Mesothelial cell of epicardium (in vitro differentiated cells): ENCODE measurements around the gene KBTBD2. TPM values are rescaled to one million over a fixed set of nuclear protein-coding genes. Genes with fewer than 3 reads are reported as not detected.

ENCODE experiments used
- DNase-seq, 2 experiments: peaks; one replicate each; pipeline ENCODE4 v3.0.0; 2021; ENCODE audit warnings: low spot score in 2 of 2; ENCODE audit not compliant: unreplicated experiment in 2 of 2
- H3K27ac Mint-ChIP-seq: 2 replicates; pipeline ENCODE4 v1.8.0; 2021; ENCODE audit warnings: mixed read lengths
- H3K27me3 Mint-ChIP-seq: 2 replicates; pipeline ENCODE4 v1.8.0; 2021; ENCODE audit warnings: low read depth, mixed read lengths
- H3K36me3 Mint-ChIP-seq: 2 replicates; pipeline ENCODE4 v1.8.0; 2021; ENCODE audit warnings: mixed read lengths
- H3K4me1 Mint-ChIP-seq: 2 replicates; pipeline ENCODE4 v1.8.0; 2021; ENCODE audit warnings: mixed read lengths
- H3K4me3 Mint-ChIP-seq: 2 replicates; pipeline ENCODE4 v1.8.0; 2021; ENCODE audit warnings: mild to moderate bottlenecking, moderate library complexity, mixed read lengths
- H3K9me3 Mint-ChIP-seq: 2 replicates; pipeline ENCODE4 v1.8.0; 2021; ENCODE audit warnings: mixed read lengths
- CTCF ChIP-seq: fragments of 200-600 bp; sonication (generic); IDR thresholded peaks from one replicate; pipeline ENCODE4 v1.5.0; 2021; ENCODE audit warnings: antibody characterized with exemption; ENCODE audit not compliant: unreplicated experiment
- total RNA-seq: library from RNA; stranded (reverse); gene quantifications from 3 replicates; pipeline ENCODE4 v1.2.1, GENCODE V29; 2021

Gene KBTBD2
- 41.9 to 42.3 TPM (median 42.1 TPM) in 3 replicates for total RNA-seq

- no peaks in the 10 kb centered on the region for H3K27me3 Mint-ChIP-seq
- no peaks in the 10 kb centered on the region for H3K36me3 Mint-ChIP-seq
- H3K4me1 Mint-ChIP-seq = peaks cover 59% of the 10 kb centered on the region
Measured at GRCh38 chr7:32891043-32891799, at the start of gene KBTBD2. KBTBD2 (minus strand) TSS chr7:32891760; CDS start chr7:32879604, 12,156 bp downstream.

GRCh38 chr7:32941181-32941580 is 49.6 kb upstream of the KBTBD2 start:
- H3K9me3 Mint-ChIP-seq = peaks cover 12% of the 10 kb centered on the region
- peaks cover 41% of the 10 kb centered on the region for H3K4me1 Mint-ChIP-seq
- H3K36me3 Mint-ChIP-seq = peaks cover 6% of the 10 kb centered on the region
- peak overlapping the region; percentile 86 for H3K4me3 Mint-ChIP-seq
- DNase-seq = no peak
- H3K27me3 Mint-ChIP-seq = no peaks in the 10 kb centered on the region
- no peak for TF ChIP-seq CTCF
- H3K27ac Mint-ChIP-seq = peak overlapping the region; percentile 92

More at GRCh38 chr7:32891043-32891799, at the start of gene KBTBD2:
- no peak for TF ChIP-seq CTCF
- H3K9me3 Mint-ChIP-seq = no peaks in the 10 kb centered on the region
- peak within 1 kb of the TSS; percentile 97 for H3K27ac Mint-ChIP-seq
- DNase-seq = peak; percentile 76 to 85
- H3K4me3 Mint-ChIP-seq = peak within 1 kb of the TSS; percentile 95

GRCh38 chr7:32937344-32938174 is 46.0 kb upstream of the KBTBD2 start:
- H3K27ac Mint-ChIP-seq = peak overlapping the region; percentile 89
- DNase-seq = peak; percentile 41 to 55
- H3K4me3 Mint-ChIP-seq = no peak overlapping the region
- peaks cover 44% of the 10 kb centered on the region for H3K4me1 Mint-ChIP-seq
- no peak for TF ChIP-seq CTCF
- no peaks in the 10 kb centered on the region for H3K27me3 Mint-ChIP-seq
- H3K9me3 Mint-ChIP-seq = no peaks in the 10 kb centered on the region
- H3K36me3 Mint-ChIP-seq = peaks cover 7% of the 10 kb centered on the region

- no peaks in the 10 kb centered on the region for H3K27me3 Mint-ChIP-seq
- H3K9me3 Mint-ChIP-seq = no peaks in the 10 kb centered on the region
- no peak for DNase-seq
- peaks cover 38% of the 10 kb centered on the region for H3K4me1 Mint-ChIP-seq
- peaks cover 10% of the 10 kb centered on the region for H3K36me3 Mint-ChIP-seq
- TF ChIP-seq CTCF = no peak
- peak overlapping the region; percentile 54 for H3K27ac Mint-ChIP-seq
- H3K4me3 Mint-ChIP-seq = no peak overlapping the region
Measured at GRCh38 chr7:32936689-32937088, 45.1 kb upstream of the KBTBD2 start.

GRCh38 chr7:32935558-32935957 is 44.0 kb upstream of the KBTBD2 start:
- H3K27me3 Mint-ChIP-seq = no peaks in the 10 kb centered on the region
- DNase-seq = no peak
- TF ChIP-seq CTCF = no peak
- peaks cover 13% of the 10 kb centered on the region for H3K36me3 Mint-ChIP-seq
- no peaks in the 10 kb centered on the region for H3K9me3 Mint-ChIP-seq
- H3K4me1 Mint-ChIP-seq = peaks cover 35% of the 10 kb centered on the region
- no peak overlapping the region for H3K27ac Mint-ChIP-seq
- H3K4me3 Mint-ChIP-seq = no peak overlapping the region
